HFFc6 (cell line): Measurements from ENCODE around the gene SRRM3. TPM values are rescaled to one million over a fixed set of nuclear protein-coding genes. Genes with fewer than 3 reads are reported as not detected.
A peak's percentile ranks its signal among the peaks of the same experiment; 100 is the strongest.

Experiments used
- DNase-seq: peaks from one replicate; pipeline ENCODE4 v3.0.0-alpha.2; 2018
- H3K27ac Mint-ChIP-seq: 2 replicates; pipeline ENCODE4 v1.8.0; 2020; ENCODE audit warnings: mild to moderate bottlenecking, mixed read lengths
- H3K27me3 Mint-ChIP-seq: 2 replicates; pipeline ENCODE4 v1.8.0; 2021; ENCODE audit warnings: mild to moderate bottlenecking, moderate library complexity, mixed read lengths; ENCODE audit not compliant: insufficient read depth
- H3K36me3 Mint-ChIP-seq: 2 replicates; pipeline ENCODE4 v1.8.0; 2021; ENCODE audit warnings: low read depth, mixed read lengths
- H3K4me1 Mint-ChIP-seq: 2 replicates; pipeline ENCODE4 v1.8.0; 2020; ENCODE audit warnings: low read depth, mixed read lengths
- H3K4me3 Mint-ChIP-seq: 2 replicates; pipeline ENCODE4 v1.8.0; 2020; ENCODE audit warnings: mild to moderate bottlenecking, moderate library complexity, mixed read lengths
- H3K9me3 Mint-ChIP-seq: 2 replicates; pipeline ENCODE4 v1.8.0; 2020; ENCODE audit warnings: mild to moderate bottlenecking, mixed read lengths
- CTCF ChIP-seq: fragments of 200-600 bp; sonication (generic); IDR thresholded peaks from 2 replicates; pipeline ENCODE4 v1.5.0; 2021; ENCODE audit warnings: antibody characterized with exemption, mild to moderate bottlenecking
- total RNA-seq, 6 experiments: library from RNA; stranded (reverse); fragmentation: NEBNext Ultra II Directional; extraction: Animal tissue kit (Norgen Biotek cat#: 25700); gene quantifications; 2 replicates in 1 of 6; 3 replicates in 5 of 6; pipeline ENCODE4 v1.2.3, GENCODE V29; 2021

SRRM3 gene
- total RNA-seq, 6 experiments from 2014 or later = 0.09 to 0.23 (median 0.18) TPM; not detected in 1

GRCh38 chr7:76179686-76180085, 22.0 kb upstream of the SRRM3 start:
- Mint-ChIP-seq H3K4me3 (no peak overlapping the region), H3K27ac (no peak overlapping the region), H3K27me3 (peaks cover 16% of the 10 kb centered on the region), H3K36me3 (no peaks in the 10 kb centered on the region), H3K9me3 (no peaks in the 10 kb centered on the region), H3K4me1 (peaks cover 6% of the 10 kb centered on the region; the same call in 1 of the 2 replicates)
- DNase-seq = no peak
- TF ChIP-seq CTCF = peak; percentile 24; the same call in 1 of the 2 replicates

GRCh38 chr7:76182225-76182960, 19.3 kb upstream of the SRRM3 start:
- Mint-ChIP-seq H3K36me3 (no peaks in the 10 kb centered on the region), H3K4me3 (no peak overlapping the region), H3K9me3 (no peaks in the 10 kb centered on the region), H3K27me3 (peaks cover 14% of the 10 kb centered on the region), H3K4me1 (peaks cover 6% of the 10 kb centered on the region; the same call in 1 of the 2 replicates), H3K27ac (no peak overlapping the region)
- no peak for TF ChIP-seq CTCF
- DNase-seq = no peak

- Mint-ChIP-seq H3K27ac (no peak overlapping the region), H3K4me3 (no peak overlapping the region), H3K4me1 (no peaks in the 10 kb centered on the region), H3K36me3 (no peaks in the 10 kb centered on the region), H3K9me3 (no peaks in the 10 kb centered on the region), H3K27me3 (peaks cover 15% of the 10 kb centered on the region)
- no peak for TF ChIP-seq CTCF
- DNase-seq = no peak
Observed at GRCh38 chr7:76185187-76185896, 16.4 kb upstream of the SRRM3 start.

GRCh38 chr7:76187272-76187671, 14.4 kb upstream of the SRRM3 start:
- Mint-ChIP-seq H3K9me3 (no peaks in the 10 kb centered on the region), H3K4me1 (no peaks in the 10 kb centered on the region), H3K36me3 (no peaks in the 10 kb centered on the region; the same call in 1 of the 2 replicates), H3K27me3 (peaks cover 18% of the 10 kb centered on the region), H3K4me3 (no peak overlapping the region), H3K27ac (no peak overlapping the region)
- no peak for TF ChIP-seq CTCF
- no peak for DNase-seq

GRCh38 chr7:76189276-76189675, 12.4 kb upstream of the SRRM3 start:
- no peak for TF ChIP-seq CTCF
- Mint-ChIP-seq H3K9me3 (no peaks in the 10 kb centered on the region), H3K36me3 (no peaks in the 10 kb centered on the region; the same call in 1 of the 2 replicates), H3K27me3 (peaks cover 12% of the 10 kb centered on the region), H3K4me3 (no peak overlapping the region), H3K27ac (no peak overlapping the region), H3K4me1 (no peaks in the 10 kb centered on the region)
- DNase-seq = no peak
